ENCODE data around the gene SALL3. TPM values are rescaled to one million over a fixed set of nuclear protein-coding genes. Genes with fewer than 3 reads are reported as not detected.

The SALL3 gene
- total RNA-seq, 4 donors from 2014 or later = 0.16 TPM; not detected in 3

DNA sequence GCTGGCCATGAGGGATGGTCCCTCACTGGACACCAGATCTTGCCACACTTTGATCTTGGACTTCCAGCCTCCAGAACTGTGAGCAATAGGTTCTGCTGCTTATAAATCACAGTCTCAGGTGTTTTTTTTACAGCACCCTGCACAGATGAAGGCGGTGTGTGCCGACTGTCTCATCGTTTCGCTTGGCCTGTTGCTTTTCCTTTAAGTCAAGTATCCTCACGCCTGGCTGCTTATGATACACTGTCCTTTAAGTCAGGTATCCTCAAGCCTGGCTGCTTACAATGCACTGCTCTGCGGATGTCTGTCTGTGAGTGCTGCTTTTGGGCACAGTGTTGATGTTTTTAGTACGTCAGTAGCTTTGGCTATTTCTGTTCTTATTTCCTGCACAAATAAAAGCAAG, 40.3 kb downstream of the SALL3 start:
- Histone ChIP-seq H3K9me3 (no peaks in the 10 kb centered on the region), H3K4me3 (no peak overlapping the region), H3K36me3 (no peaks in the 10 kb centered on the region), H3K4me1 (no peaks in the 10 kb centered on the region), H3K27ac (no peak overlapping the region), H3K27me3 (no peaks in the 10 kb centered on the region)
- in situ Hi-C loops (cut with MboI; ENCODE audit: low pct_ligation_motif_present in 1 of 4, low pct_unique_long_range_greater_than_20kb in 1 of 4, low sequenced_read_pairs in 3 of 4) = loop anchor here in 1 of 4 donors (25.0 kb wide), 1 partner anchor 108 kb away; no protein-coding TSS in a partner anchor
- 22 to 66% methylated on average over 5 to 7 of the region's 7 CpGs for WGBS, 2 donors (ENCODE audit: low coverage in 1 of 2)
- DNase-seq = no peak
- TF ChIP-seq POLR2AphosphoS5 (IDR thresholded peaks at IDR 0.05) (no peak), EP300 (IDR thresholded peaks at IDR 0.05; ENCODE audit: low read depth) (no peak), POLR2A (IDR thresholded peaks at IDR 0.05) (no peak)
- TF ChIP-seq, protein P1, sequence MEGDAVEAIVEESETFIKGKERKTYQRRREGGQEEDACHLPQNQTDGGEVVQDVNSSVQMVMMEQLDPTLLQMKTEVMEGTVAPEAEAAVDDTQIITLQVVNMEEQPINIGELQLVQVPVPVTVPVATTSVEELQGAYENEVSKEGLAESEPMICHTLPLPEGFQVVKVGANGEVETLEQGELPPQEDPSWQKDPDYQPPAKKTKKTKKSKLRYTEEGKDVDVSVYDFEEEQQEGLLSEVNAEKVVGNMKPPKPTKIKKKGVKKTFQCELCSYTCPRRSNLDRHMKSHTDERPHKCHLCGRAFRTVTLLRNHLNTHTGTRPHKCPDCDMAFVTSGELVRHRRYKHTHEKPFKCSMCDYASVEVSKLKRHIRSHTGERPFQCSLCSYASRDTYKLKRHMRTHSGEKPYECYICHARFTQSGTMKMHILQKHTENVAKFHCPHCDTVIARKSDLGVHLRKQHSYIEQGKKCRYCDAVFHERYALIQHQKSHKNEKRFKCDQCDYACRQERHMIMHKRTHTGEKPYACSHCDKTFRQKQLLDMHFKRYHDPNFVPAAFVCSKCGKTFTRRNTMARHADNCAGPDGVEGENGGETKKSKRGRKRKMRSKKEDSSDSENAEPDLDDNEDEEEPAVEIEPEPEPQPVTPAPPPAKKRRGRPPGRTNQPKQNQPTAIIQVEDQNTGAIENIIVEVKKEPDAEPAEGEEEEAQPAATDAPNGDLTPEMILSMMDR (IDR thresholded peaks at IDR 0.05) = no peak
- intact Hi-C loops (cut with DNase I; ENCODE audit: low total_unique reads) = no loop called here

DNA sequence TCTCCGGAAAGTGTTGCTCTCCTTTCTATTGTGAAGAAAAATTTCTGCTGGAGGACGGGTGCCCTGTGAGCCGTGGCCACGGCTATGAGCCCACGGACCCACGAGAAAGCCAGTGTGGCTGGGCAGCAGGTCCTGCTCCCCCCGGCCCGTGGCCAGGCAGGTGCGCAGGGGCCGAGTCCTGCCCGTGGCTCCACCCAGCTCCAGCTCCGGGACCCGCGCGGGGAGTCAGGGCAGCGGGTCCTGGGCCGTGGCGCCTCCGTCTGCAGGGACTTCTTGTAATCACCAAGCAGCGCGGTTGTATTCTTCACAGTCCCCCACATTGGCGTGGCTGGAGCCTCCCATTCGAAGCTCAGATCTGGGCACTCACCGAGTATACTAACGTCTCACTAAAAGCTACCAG, 43.0 kb downstream of the SALL3 start:
- no peak for DNase-seq
- H3K9me3 ChIP-seq = peaks cover 0 to 2% of the 10 kb centered on the region in 2 donors
- intact Hi-C loops (cut with DNase I; ENCODE audit: low total_unique reads) (no loop called here), in situ Hi-C loops (cut with MboI; ENCODE audit: low pct_ligation_motif_present in 1 of 4, low pct_unique_long_range_greater_than_20kb in 1 of 4, low sequenced_read_pairs in 3 of 4) (loop anchor here in 1 of 4 donors (25.0 kb wide), 1 partner anchor 110 kb away; no protein-coding TSS in a partner anchor)
- H3K36me3 ChIP-seq = no peaks in the 10 kb centered on the region
- H3K4me1 ChIP-seq = no peaks in the 10 kb centered on the region
- H3K27me3 ChIP-seq = no peaks in the 10 kb centered on the region
- H3K4me3 ChIP-seq = no peak overlapping the region
- H3K27ac ChIP-seq = no peak overlapping the region
- WGBS, 2 donors (ENCODE audit: low coverage in 1 of 2) = 93 to 100% methylated on average over 1 to 25 of the region's 25 CpGs
- TF ChIP-seq EP300 (IDR thresholded peaks at IDR 0.05; ENCODE audit: low read depth) = no peak
- TF ChIP-seq, protein P1 (IDR thresholded peaks at IDR 0.05) = no peak
- TF ChIP-seq POLR2AphosphoS5 (IDR thresholded peaks at IDR 0.05) = no peak
- TF ChIP-seq POLR2A (IDR thresholded peaks at IDR 0.05) = no peak

DNA sequence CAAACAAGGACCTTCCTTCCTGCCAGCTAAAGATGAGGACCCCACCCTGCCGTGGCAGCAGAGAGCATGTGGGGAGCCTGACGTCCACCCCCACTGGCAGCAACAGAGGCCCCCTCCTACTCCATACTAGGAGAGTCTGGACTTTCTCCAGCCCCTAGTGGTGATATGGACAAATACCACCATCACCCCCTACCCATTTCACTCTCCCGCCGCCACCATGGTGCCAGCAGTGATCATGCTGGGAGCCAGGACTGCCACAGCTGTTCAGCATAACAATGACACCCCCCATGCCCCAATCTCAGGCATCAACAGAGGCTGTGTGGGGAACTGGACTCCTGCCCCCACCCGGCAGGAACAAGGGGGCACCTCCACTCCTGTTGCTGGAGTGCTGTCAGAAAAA, 46.9 kb downstream of the SALL3 start:
- in situ Hi-C loops (cut with MboI; ENCODE audit: low pct_ligation_motif_present in 1 of 4, low pct_unique_long_range_greater_than_20kb in 1 of 4, low sequenced_read_pairs in 3 of 4) = no loop called here
- H3K27ac ChIP-seq = no peak overlapping the region
- H3K4me3 ChIP-seq = no peak overlapping the region
- no peak for DNase-seq
- intact Hi-C loops (cut with DNase I; ENCODE audit: low total_unique reads) = no loop called here
- TF ChIP-seq, protein P1 (IDR thresholded peaks at IDR 0.05) = no peak
- no peak for TF ChIP-seq EP300 (IDR thresholded peaks at IDR 0.05; ENCODE audit: low read depth)
- TF ChIP-seq POLR2A (IDR thresholded peaks at IDR 0.05) = no peak
- TF ChIP-seq POLR2AphosphoS5 (IDR thresholded peaks at IDR 0.05) = no peak
- H3K4me1 ChIP-seq = no peaks in the 10 kb centered on the region
- H3K9me3 ChIP-seq = peaks cover 0 to 2% of the 10 kb centered on the region in 2 donors
- WGBS, 2 donors (ENCODE audit: low coverage in 1 of 2) = 38 to 61% methylated on average over 3 to 5 of the region's 5 CpGs
- H3K27me3 ChIP-seq = no peaks in the 10 kb centered on the region
- H3K36me3 ChIP-seq = no peaks in the 10 kb centered on the region

DNA sequence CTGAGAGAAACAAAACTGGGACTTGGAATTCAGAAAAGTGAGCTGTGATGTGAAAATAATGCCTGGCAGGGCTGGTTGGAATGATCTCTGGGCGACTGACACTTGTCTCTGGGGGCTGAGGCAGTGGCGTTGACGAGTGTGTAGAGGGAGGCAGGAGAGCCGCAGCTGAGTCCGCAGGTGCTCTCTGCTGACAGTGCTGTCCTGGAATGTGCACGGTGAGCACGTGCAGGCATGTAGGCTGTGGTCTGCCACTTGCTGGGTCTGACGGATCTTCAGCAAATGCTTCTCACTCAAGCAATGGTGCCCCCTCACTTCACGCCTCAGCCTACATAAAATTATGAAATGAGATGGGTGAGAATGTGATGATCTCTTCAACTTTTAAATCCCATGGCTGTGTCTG, 51.1 kb downstream of the SALL3 start:
- Histone ChIP-seq H3K27me3 (no peaks in the 10 kb centered on the region), H3K4me3 (no peak overlapping the region), H3K9me3 (peaks cover 0 to 2% of the 10 kb centered on the region in 2 donors), H3K27ac (no peak overlapping the region), H3K4me1 (no peaks in the 10 kb centered on the region), H3K36me3 (no peaks in the 10 kb centered on the region)
- 91 to 100% methylated on average over 2 to 9 of the region's 9 CpGs for WGBS, 2 donors (ENCODE audit: low coverage in 1 of 2)
- in situ Hi-C loops (cut with MboI; ENCODE audit: low pct_ligation_motif_present in 1 of 4, low pct_unique_long_range_greater_than_20kb in 1 of 4, low sequenced_read_pairs in 3 of 4) = no loop called here
- intact Hi-C loops (cut with DNase I; ENCODE audit: low total_unique reads) = no loop called here
- no peak for DNase-seq
- TF ChIP-seq POLR2A (IDR thresholded peaks at IDR 0.05) = no peak
- TF ChIP-seq, protein P1 (IDR thresholded peaks at IDR 0.05) = no peak
